Endometrium (tissue), 2 donors: ENCODE measurements around the gene ABCB6.

ENCODE experiments used
- FAIRE-seq: peaks from 2 replicates; lab custom pipeline; 2012; peaks lifted over from hg19 to GRCh38; lab: Jason Lieb, UNC
- donor health status: control.
- donor health status: control.

Gene ABCB6

DNA sequence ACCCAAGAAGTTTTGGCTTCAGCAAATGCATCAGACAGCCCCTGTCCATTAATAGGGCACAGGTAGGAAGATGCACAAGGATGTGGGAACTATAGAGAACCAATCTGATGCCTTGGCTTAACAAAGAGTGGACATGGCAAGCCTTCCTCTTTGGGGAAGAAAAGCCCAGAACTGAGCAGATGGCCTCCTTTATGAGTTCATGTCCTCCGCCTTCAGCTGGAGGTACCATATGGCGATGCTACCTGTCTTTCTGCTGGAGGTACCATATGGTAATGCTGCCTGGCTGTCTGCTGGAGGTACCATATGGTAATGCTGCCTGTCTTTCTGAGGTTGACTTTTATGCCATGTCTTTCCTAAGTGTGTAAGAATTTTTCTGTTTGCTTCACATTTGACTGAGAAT is 34.6 kb downstream of the ABCB6 start:
- no peak for FAIRE-seq

DNA sequence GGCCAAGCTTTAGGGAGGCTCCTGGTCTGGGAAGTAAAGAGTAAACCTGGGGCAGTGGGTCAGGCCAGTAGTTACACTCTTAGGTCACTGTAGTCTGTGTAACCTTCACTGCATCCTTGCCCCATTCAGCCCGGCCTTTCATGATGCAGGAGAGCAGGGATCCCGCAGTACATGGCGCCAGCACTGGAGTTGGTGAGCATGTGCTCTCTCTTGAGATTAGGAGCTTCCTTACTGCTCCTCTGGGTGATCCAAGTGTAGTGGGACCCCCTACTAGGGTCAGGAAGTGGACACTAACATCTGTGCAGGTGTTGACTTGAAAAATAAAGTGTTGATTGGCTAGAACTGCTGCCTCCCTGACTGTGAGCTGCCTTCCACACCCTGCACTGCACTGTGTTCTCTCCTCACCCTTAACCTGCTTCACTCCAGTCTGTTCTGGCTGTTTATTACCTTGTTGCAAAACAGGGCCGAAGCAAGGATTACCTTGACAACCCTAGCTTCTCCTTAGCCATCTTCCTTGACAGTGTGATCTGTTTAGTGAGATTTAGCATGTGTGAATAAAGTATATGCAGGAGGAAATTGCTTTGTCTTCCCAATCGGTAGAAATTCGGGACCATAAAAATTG is 35.5 kb downstream of the ABCB6 start:
- FAIRE-seq, result no peak

DNA sequence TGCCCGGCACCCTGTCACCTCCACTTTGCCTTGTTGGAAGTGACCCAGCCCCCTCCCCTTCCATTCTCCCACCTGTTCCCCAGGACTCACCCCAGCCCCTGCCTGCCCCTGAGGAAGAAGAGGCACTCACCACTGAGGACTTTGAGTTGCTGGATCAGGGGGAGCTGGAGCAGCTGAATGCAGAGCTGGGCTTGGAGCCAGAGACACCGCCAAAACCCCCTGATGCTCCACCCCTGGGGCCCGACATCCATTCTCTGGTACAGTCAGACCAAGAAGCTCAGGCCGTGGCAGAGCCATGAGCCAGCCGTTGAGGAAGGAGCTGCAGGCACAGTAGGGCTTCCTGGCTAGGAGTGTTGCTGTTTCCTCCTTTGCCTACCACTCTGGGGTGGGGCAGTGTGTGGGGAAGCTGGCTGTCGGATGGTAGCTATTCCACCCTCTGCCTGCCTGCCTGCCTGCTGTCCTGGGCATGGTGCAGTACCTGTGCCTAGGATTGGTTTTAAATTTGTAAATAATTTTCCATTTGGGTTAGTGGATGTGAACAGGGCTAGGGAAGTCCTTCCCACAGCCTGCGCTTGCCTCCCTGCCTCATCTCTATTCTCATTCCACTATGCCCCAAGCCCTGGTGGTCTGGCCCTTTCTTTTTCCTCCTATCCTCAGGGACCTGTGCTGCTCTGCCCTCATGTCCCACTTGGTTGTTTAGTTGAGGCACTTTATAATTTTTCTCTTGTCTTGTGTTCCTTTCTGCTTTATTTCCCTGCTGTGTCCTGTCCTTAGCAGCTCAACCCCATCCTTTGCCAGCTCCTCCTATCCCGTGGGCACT is 36.2 kb downstream of the ABCB6 start:
- FAIRE-seq, result no peak

DNA sequence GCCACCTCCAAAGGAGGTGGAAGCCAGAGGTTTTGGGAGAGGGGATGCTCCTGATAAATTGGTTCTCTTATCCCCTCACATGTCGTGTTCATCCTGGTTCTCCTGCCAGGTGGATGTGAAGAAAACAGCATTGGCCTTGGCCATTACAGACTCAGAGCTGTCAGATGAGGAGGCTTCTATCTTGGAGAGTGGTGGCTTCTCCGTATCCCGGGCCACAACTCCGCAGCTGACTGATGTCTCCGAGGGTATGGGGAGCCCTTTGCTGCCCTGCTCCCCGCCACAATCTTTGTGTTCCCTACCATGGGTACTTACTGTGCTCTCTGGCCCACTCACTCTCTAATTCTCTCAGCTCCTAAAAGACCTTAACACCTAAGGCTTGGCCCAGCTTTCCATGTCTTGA is 37.2 kb downstream of the ABCB6 start:
- no peak for FAIRE-seq

DNA sequence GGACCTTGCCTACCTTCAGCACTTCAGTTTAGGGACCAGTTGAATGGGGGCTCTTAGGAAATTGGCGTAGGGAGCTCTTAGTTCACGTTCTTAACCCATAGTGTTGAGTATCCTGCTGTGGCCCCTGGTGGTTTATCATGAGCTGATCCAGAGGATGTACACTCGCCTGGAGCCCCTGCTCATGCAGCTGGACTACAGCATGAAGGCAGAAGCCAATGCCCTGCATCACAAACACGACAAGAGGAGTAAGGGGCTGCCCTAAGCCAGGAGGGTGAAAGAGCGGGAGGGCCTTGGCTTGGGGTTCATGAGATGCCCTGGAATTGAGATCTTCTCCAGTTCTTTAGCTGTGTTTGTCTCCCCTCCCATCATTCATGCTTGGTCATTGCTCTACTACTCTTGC is 37.8 kb downstream of the ABCB6 start:
- no peak for FAIRE-seq

DNA sequence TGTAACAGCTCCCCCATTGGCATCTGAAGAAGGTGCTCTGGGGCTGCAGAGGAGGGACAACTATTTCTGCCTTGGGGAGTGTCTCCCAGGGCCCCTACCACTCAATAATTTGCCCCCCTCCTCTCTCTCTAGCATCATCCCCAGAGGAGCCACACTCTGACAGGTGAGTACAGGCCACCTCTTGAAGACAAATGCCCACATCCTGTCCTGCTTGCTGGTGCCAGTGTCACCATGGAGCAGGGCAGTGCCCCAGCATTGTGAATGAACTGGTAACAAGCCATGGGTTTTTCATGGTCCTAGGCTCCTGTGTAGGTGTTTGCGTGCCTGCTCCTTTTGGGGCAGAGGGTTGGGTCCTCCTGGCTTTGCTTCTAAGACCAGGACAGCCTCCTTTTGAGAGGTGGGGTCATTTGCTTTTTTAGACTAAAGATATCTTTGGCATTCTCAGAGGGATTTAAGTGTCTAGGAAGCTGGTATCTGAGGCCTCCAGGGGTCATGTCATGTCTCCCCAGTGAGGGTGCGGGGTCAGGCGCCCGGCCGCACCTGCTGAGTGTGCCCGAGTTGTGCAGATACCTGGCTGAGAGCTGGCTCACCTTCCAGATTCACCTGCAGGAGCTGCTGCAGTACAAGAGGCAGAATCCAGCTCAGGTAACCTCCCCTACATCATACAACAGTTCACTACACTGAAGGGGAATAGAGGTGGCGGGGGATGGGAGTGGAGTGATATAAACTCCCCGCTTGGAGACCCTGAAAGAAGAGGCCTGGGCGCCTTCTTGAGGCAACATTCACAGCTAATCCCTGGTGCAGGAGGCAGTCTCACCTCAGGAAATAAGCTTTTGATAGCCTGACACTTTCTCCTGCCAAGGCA is 38.9 kb downstream of the ABCB6 start:
- FAIRE-seq, result no peak

DNA sequence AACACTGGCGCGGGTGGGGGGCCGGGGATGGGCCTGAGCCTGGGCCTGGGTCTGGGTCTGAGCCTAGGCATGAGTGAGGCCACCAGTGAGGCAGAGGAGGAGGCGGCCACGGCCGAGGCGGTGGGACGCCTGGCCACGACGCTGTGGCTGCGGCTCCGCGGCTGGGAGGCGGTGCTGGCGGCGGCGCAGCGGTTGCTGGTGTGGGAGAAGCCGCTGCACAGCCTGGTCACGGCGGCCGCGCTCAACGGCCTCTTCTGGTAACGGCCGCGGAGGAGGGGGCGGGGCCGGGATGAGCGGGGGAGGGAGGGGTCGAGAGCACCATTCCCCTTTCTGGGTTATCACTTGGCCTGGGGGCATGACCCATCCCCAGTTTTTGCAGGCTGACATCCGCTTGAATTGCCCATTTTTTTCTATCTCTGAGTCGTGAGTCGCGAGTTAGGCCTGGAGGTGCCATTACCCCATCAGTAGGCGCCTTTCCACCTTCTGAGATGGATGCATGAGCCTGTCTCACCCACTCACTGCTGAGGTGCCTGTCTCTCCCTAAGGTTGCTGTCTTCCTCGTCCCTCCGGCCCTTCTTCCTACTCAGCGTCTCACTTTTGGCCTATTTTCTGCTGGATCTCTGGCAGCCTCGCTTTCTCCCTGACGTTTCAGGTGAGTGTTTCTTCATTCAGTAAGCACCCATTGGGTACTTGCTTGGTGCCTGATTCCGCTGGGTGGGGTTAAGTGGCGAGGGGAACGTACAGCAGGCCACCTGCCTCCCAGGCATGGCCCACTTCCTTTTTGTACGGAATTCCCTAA is 40.2 kb downstream of the ABCB6 start:
- no peak for FAIRE-seq

DNA sequence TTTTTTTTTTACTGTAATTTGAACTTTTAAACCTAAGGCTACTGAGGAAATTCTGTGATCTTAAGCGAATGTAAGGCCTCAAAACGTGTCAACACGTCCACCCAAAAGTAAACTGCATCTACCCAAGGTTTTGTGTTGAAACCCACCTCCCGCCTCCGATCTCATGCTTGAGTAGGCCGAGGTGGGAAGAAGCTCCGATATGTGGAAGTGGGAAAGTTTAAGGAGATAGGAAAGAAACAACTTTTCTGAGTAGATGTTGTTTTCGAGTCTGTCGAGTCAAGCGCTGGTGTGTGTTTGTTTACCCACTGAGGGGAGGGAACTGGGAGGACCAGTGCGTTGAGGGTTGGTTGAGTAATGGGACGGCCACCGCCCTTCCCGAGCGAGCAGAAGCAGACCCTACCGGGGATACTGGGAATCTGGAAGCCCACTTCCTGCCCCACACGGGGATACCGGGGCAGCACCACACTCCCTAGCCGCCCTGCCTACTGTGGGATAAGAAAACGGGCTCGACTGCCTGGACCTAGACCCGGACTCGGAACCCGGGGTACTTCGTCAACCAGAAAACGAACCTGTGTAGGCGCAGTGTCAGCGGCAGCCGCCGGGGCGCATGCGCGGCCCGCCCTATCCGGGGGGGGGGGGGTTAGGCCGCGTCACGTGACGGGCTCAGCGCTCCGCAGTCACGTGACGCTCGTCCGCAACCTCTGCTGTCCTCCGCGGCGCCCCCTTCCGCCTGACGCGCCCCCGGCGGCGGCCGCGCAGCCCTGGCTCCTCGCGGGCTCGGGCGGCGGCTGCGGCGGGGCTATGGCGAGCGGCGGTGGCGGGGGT is 41.0 kb downstream of the ABCB6 start, which contains the start of gene RETREG2:
TSS of gene RETREG2 (plus strand) at position 724 of the 825 bp plus-strand sequence. CDS start at position 802, 78 bp downstream.
- FAIRE-seq, result no peak

DNA sequence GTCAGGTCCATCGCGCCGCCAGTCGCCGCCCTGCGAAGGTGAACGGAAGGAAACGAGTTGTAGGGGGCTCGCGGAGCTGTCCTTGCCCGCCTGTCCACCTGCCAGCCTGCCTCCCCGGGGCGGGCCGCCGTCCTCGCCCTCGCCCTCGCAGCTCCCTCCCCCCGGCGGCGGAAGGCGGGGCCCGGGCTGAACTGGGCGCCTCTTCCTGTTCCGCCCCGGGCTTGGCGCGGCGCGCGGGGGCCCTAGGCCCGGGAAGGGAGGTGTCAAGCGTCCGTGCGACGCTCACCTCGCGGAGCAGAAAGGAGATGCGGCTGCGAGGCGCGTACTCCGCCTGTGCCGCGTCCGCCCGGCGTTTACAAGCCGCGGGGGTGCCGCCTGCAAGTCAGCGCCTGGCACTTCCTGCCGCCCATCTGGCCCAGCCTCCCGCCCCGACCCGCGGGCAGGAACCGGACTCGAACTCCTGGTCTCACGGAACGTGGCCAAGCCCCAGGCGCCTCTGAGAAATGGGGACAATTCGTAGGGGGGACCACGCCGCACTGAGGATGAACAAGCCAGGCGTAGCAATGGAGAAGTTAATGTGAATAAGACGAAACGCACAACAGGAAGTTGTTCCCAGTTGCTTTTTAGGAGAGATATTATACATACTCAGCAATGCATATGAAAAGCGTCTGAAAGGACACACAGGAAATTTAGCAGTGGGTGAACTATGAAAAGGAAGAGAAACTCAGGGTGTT is 41.8 kb downstream of the ABCB6 start, which contains the start of gene CNPPD1:
TSS of gene CNPPD1 (minus strand) at position 108 of the 734 bp plus-strand sequence. CDS start at position 11, 97 bp downstream.
- no peak for FAIRE-seq

DNA sequence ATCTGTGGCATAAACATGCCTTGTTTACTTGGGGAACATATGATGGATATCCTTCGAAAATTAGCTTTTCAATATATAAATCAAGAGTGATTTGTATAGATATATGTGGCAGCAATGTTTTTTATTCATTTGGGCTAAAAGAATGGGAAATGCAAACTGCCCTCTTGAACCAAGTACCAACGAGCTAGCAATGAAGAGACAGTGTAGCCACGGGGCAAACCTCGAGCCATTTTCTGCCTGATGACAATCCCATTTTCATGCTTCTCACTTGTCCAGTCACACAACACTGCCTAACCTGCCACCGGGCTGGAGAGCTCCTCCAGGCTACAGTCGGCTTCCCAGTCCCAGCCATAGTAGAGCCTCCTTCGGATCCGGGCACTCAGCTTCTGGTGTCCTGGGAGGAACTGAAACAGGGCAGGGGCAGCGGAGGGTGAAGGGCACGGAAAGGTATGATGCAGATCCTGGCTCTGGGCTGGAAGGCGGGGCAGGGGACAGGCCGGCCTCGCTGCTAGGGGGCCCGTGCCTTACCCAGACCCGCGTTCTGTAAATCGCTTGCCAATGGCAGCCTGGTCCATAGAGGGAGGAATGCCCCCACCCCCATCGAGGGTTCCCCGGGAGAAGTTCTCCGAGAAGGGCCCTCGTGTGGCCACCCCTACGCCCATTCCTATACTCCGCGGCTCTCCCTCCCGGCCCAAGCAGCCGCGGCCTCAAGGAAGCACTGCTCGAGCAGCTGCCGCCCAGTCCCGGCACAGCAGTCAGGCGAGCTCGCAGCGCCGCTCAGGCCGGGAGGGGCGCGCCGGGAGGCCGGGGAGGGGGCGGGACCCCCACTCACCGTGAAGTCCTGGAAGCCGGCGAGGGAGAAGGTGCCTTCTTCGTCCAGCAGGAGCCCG is 42.6 kb downstream of the ABCB6 start:
- FAIRE-seq, result no peak

DNA sequence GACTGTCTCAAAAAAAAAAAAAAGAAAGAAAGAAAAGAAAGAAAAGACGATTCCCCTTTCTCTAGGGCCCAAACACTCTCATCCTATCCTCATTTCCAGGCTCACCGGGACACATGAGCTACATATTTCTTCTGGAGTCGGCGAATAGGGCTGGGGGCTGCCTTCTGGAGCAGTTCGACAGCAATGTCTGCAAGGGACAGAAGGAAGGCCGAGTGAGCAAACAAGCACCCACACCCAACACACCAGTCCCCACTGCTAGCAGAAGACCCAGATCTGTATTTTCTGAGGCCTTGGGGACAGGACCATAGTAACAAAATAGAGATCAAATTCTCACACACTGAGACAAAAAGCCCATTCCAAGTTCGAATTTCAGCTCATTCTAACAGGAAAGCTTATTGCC is 43.3 kb downstream of the ABCB6 start:
- no peak for FAIRE-seq

DNA sequence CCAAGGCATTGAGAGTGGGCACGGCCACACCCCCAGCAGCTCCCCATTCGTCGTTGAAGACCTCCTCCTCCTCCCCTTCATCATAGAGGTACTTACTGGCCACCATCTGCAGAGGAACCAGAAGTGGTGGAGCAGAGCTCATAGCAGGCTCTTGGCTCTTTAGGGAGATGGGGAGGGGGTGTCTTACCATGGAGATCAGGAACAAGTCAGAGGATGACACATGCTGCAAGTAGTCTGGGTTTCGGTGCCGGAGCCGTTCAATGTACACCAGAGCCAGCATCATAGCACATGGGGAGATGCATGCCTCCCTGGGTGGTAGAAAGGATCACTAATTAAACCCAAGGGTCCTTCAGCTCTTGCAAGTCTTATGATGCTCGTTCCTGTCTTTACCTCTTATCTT is 44.0 kb downstream of the ABCB6 start:
- no peak for FAIRE-seq

DNA sequence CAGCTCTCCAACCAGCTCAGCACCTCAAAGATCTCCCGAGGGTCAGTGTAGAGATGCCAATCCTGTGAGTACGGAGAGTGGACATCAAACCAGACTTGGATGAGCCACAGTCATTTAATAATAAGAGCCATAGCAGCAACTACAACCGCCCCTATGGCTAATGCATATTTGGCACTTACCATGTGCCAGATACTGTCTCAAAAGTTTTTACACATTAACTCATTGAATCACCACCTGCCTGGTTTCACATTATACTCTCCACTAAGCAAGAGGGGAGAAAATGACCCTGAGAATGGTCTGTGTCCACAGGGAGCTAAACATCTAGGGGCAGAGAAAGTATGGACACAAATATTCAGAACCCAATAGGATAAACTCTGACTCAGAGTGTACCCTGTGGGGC is 44.6 kb downstream of the ABCB6 start:
- no peak for FAIRE-seq

DNA sequence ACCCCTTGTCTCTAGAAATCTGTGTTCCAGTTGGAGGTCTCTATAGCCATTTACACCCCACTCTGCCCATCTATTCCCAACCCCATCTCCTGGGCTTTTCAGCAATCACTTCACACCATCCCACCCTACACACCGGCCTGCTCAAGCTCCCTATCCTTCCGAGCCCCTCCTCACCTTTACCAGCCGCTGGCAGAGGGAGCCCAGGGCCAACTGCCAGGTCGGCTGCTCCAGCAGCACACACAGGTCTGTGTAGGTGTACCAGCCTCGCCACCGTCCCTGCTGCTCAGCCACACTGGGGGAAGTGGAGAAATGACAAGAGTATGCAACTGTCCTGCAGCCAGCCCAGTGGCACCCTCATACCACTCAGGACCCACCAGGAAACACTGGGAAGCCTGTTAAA is 45.6 kb downstream of the ABCB6 start:
- no peak for FAIRE-seq

DNA sequence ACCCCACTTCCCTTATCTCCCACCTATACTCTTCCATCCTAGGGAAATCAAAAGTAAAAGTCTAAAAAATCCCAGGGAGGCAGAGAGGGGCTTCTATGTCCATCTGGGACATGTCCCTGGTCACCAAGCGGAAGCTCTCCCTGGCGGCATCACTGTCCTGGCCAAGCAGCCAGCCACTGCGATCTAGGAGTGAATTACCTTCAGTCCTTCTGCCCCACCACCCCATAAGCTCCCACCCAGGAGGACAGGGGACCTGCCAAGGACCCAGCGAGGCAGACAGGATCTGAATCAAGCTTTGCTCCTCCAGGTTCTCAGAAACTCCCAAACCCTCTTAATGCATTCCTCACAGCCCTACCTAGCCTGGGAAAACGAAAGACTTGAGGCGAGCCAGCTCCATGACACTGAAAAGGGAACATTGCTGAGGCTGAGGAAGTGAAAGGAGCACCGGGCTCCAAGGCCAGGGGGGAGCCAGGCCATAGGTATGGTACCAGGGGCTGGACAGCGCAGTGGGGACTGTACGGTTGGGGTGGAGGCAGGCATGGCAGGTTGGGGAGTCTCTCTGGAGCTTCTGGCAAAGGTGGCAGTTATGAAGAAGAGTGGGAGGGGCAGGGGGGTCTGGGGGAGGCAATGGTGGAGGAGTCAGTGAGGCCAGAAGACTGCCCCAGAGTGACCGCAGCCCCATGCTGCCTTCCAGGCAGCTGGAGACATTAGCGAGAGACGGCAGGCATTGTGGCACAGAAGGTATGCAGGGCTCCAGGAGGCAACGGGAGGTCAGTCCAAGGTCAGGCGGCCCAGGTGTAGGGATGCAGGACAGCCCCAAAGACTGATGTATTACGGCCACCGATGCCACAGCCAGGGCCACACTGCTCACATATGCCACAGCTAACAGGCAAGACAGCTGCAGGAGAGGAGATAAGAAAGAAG is 46.3 kb downstream of the ABCB6 start:
- FAIRE-seq, result no peak

DNA sequence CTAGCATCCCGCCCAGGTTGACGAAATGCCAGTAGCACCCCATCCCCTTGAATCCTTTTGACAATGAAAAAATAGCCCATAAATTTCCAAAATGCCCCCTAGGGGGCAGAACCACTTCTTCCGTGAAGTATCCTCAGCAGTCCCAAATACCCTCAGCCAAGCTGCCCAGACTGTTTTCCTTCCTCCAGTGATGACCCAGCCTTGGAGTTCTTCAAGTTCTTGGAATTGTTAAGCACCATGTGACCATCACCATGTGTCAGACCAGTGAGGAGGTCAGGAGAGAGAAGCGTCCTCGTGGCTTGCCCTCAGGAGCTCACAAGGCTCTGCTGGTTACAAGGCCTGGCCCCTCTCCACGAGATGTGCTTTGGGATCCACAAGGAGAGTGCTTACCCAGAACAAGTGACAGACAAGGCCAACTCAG is 47.5 kb downstream of the ABCB6 start:
- FAIRE-seq, result no peak

DNA sequence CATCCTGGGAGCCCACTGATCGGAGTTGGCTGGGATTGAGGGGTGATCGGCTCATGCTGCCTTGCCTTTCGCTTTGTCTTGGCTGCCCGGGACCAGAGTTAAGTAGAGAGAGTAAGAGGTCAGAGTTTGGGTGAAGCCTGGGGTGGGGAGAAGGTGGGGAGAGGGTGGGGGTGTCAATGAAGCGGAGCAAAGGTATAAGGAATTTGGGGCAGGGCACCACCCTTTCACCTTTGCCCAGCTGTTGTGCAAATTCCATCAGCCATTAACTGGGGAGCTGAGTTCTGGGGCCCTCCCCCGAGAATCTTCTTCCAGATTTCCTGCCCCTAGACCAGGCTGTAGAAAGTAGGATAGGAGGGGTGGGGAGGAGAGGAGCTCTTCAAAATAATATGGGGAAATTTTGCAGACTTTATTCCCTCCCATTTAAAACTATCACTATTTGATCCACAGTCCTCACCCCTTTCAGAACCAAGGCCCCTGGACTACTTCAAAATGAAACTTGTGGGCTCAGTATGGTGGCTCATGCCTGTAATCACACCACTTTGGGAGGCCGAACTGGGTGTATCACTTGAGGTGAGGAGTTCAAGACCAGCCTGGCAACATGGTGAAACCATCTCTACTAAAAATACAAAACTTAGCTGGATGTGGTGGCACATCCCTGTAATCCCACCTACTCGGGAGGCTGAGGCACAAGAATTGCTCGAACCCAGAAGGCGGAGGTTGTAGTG is 48.7 kb downstream of the ABCB6 start, which contains the start of gene SLC23A3:
TSS of gene SLC23A3 (minus strand) at position 100 of the 725 bp plus-strand sequence. CDS start at position 55, 45 bp downstream.
- no peak for FAIRE-seq
